GM03348 (cell line): ENCODE data around the gene TRERF1.

ENCODE experiments used
- DNase-seq: peaks from one replicate; pipeline ENCODE4 v3.0.0; 2012; ENCODE audit warnings: low spot score

The TRERF1 gene

DNA sequence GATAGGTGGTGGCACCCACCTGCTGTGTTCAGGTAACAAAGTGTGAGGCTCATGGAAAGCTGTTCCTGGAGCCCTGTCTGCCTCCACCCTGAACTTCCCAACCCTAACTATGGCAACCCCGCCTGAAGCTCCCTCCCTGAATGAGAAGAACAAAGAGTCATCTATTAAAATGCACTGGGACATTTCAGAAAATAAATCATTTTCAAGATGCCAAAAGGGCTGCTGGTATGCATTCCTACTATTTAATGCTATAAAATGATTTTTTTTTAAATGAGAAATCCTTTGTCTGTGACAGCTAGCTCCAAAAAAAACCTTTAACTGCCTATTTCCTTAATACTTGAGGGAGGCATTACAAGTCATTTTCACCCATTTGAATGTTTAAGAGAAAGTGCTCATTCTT, 149.7 kb downstream of the TRERF1 start:
- no peak for DNase-seq

DNA sequence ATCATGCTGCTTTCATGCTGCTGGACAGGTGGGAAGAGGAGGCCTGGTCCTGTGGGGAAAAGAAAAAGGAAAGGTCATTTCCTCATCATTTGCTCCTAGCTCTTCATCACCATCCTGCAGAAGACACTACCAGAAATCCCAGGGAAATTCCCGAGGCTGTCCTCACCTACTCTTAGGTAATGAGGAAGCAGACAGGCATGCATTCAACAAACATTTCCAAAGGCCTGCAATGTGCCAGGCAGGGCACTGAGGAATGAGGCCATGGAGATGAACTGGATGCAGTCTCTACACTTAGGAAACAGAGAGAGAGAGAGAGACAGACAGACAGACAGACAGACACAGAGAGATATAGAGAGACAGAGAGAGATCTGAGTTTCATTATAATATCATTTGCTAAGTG, 151.0 kb downstream of the TRERF1 start:
- DNase-seq, result no peak

DNA sequence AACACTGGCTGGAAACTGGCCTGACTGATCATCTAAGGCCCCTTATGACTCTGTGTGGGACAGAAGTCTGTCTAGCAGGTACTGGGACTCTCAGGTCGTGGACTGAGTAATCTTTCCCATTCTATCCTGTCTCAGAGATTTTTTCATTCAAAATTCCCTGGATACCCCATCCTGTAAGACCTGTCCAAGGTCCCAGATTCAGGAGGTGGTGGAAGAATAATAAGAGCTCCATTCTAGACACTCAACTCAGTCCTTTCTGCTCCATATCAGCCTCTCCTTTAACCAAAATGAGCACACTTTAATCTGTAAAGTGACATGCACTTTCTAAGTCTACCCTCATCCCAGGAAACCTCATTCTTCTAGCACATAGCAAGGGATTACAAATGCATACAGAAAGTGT, 151.5 kb downstream of the TRERF1 start:
- DNase-seq, result no peak

DNA sequence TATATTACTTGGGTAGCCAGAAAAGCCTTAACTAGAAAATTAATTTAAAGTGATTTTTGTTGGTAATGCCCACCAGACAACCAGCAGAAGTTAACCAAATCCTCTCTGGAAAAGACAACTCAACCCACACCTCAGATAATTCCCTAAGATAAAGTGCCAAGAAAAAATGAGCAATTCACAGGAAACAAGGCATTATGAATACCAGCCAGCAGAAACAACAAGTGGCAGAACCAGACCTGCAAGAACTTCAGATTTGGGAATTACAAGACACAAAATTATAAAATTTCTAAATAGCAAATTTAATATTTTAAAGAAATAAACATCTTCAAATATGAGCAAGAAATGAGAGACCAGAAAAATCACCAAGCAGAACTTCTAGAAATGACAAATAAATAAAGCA, 154.1 kb downstream of the TRERF1 start:
- DNase-seq, result no peak

DNA sequence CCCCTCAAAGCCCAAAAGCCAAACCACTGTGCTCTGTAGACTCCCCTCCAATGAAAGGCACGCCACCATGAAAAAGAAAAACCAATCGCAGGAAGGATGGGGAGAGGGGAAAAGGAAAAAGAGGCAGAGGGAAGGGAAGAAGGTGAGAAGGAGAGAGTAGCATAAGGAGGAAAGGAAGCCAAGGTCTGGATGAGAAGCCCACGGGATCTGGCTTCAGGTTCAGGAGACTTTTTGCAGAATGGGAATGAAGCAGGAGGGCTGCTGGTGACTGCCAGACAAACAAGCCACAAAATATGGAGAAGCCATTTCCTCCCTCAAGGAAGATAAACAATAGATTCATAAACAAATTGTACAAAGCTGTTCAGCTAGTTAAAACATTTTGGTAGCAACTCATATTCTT, 155.1 kb downstream of the TRERF1 start:
- DNase-seq, result no peak

DNA sequence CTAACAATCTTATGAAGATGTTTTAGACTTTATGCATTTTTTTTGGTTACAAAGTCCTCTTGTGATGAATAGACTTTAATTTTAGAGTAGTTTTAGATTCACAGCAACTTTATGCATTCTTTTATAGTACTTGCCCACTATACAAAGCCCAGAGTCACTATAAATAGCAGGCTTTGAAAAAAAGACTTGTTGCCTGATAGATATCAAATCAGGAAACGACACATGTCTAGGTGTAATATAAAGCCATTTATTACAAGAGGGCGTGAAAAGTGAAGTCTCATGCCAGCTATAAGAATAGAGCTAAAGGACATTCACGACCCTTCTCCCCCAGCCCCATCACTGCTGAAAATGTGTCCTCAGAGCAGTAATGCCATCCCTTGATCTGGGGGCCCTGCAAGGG, 156.0 kb downstream of the TRERF1 start:
- no peak for DNase-seq

DNA sequence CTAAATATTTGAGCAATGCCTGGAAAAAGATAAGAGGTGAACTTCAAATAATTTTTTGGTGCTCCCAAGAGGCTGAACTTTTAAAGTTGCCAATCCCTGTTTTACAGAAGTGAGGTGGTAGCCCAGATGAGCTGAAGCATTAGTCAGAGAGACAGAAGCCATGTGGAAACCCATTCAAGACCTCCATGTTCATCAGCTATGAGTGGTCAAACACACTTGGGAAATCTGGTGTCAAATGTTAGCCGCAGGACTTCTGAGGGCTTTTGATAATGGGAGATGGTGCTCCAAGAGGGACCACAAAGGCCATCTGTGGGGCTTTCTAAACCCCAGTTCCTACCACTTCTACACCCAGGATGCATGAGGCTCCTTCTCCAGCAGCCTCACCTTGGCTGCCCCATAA, 156.5 kb downstream of the TRERF1 start:
- no peak for DNase-seq

DNA sequence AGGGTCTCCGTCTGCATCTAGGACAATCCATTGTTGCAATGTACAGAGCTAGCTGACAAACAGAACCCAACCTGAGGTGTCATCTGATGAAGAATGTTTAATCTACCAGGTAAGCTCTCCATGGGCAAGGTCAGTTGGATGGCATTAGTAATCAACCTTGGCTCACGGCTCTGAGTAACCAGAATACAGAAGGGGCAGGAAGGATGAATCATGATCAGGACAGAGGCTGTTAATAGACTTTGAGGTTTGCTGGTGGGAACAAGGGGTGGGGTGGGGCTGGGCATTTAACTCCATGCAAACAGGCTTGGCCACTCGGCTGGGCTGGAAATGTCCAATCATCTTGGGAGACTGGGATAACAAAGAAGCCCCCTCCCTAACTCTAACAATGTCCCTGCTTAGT, 157.0 kb downstream of the TRERF1 start:
- peak; percentile 61 for DNase-seq

DNA sequence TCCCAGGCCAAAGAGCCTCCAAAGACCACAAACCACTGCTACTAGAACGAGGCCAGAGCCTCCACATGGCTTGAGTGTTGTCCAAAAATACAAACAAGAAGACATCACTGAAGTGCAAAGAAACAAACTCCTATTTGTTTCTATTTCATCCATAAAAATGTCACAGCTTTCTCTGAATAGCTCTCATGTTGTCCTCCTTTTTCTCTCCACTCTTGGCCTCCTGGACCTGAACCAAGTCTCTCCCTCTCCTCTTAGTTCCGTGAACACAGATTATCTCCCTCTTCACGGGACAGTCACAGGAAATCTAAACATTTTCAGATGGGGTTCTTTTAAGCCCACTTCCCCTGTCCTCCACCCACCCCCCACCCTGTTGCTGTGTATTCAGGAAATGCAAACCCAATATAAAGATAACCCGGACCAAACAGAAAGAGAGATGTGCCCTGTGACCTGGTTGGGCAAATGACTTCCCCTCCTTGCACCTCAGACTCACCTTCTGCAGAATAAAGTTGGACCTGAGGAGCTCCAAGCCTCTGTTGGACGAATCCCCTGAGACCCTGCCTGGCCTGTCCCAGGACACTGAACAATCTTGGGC, 158.2 kb downstream of the TRERF1 start:
- no peak for DNase-seq

DNA sequence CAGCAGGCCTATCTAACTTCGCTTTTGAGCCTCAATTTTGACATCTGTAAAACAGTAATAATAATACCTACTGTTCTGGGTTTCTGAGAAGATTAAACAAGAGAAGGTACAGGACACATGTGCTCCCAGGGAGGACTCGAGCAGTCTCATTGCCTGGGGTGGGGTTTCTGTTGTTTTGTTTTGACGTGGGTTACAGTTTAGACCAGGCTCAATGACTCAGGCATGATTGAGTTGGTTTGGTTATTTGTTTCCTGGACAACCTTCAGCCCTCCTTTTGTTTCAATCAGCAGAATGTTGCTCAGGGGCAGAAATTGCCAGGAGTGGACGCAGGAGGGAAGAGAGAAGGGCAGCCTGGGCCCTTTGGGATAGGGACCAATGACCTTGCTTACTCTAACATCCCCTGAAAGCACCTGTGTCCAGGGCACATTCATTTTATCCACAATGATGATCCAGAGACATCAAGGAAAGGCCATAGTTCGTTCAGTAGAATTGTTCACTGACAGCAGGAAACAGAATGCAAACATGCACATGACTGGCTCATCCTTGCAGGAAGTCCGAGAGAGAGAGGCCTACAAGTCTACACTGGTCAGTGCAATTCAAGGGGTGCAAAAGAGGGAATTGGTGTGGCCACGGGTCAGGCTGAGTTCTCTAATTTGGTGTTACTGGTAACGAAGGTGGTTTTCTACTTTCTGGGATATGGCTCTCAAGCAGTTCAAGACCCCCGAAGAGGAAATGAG, 159.6 kb downstream of the TRERF1 start:
- peak; percentile 40 for DNase-seq

DNA sequence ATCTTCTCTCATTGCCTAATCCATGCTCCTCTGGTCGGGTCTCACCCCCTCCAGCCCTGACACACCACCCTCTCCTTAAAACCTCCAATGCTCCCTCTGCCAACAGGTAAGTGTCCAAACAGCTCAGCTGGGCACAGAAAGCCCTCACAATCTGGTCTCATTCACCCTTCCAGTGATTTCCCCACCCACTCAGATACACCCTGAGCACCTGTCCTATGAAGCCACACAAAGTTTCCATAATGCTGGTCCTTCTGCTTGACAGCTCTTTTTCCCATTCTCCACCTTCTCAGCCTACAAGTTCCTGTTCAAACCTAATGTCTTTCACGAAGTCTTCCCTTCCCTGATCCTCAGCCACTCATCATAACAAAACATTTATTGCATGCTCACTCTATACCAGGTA, 164.0 kb downstream of the TRERF1 start:
- no peak for DNase-seq

DNA sequence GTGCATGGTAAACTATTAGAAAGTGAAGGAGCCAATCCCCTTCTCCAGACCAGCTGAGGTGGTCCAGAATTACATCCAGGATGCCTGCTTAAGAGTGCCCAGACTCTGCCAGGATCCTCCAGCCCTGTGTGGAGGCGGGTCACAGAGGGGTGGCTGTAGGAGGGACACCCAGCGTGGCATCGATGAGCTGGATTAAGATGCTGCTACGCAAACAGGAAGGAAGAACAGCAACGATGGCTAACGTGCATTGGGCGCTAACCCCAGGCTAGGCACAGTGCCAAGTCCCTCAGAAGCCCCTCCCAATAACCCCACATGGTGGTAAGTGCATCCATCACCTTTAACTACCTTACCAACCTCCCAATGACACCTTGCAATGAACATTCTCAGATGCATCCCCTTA, 170.2 kb downstream of the TRERF1 start:
- no peak for DNase-seq

DNA sequence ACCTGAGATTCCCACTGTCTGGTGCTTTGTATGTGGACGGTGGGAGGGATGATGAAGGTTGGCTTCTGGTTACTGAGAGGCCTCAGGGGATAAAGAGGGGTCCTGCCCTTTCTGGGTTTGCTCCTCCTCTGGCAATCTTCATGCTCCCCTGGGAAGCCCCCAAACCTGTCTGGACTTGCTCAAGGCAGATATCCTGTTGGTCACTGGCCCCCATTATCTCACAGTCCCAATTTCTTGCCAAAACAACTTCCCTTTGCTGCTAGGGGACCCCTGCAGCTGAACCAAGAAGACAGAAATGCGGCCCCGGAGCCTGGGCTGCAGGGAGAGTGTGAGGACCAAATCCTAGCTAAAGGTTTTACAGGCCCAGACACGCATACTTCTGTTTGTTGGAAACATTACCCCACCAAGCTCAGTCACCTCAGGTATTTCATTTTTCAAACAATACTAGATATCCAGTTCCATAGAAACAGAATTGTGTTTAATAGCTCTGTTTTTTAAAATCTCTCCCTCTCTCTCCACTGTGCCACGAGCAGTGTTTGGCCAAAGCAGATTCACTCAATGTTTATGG, 170.7 kb downstream of the TRERF1 start:
- no peak for DNase-seq

DNA sequence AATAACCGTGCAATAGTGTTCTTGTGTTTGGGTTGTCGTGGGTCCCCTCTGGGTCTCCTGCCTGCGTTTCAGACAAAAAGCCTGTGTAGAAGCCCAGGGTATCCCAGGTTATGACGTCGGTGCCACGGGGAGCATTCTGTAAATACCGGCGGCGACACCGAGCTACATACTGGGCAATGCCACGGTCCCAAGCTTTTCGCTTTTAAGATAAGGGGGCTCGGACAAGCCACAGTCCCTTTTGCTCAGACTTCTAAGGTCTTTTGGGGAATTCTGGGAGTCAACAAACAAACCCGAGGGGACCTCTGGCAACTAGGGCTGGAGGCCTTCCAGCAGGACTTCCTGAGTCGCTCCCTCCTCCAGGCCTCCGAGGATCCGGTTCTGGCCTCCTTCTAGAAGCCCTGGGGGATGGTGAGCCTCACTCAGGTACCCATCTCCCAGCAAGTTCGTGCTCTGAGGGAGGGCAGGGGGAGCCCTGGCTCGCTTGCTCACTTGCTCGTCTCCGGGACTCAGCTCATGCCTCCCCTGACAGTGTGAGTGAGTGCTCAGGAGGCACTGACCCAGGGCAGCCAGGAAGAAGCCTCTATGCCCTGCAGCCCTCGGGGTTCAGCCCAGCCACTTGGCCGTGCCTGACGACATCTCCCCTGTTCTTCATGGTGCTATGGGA, 171.6 kb downstream of the TRERF1 start:
- DNase-seq, result peak; percentile 24

DNA sequence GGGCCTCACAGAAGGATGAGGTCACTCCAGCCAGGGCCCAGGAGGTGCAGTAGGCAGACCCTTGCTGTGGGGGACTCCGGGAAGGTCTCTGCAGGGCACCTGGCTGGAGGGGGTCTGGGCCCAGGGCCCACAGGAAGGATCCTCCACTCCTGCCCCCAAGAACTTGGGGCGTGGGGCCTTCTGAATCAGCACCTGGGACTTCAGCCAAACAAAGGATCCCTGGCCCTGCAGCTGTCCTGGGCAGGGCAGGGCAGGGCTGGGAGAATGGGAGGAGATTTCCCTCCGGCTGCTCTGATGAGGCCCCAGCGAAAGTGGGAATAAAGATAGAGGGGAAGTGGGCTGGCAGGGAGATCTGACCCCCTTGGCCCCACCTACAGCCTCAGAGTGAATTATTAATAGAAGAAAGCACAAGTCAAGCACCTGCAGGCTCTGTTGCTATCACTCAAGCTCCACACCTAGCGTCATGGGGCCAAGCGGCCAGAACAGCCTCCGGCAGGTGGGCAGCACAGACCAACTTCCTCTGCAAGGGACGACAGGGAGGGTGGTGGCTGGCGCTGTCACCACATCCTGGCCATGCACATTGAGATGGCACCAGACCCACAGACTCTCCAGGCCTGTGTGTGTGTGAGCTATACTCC, 172.5 kb downstream of the TRERF1 start:
- DNase-seq, result peak; percentile 79

DNA sequence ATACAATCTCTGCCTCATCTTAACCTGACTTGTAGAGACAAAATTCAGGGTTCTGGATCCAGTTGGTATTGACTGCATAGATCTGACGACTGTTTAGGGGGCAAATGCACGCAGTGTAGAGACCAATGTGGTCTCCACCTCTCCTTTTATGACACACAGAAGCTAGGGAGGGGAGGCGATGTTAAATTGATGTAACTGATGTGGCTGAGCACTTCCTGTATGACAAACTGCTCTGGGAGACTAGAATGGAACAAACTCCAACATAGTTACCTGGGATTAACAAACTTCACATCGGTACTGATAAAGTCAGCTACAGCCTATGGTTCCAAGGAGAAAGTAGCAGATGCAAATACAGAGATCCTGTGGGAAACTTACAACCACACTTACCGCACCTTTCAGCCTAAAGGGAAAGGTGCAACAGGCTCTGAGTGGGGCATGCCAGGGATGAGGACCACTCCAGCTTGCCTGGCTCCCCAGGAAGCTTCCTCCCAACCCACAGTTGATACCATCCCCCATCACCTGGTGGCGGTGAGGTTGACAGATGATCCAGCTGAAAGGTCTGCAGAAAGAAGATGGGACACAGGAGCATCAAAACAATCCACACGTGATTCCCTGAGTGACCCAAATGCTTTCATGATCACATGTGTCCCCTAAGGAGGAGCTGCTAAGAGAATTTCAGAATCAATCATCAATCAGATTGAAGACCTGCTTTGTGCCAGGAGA, 173.4 kb downstream of the TRERF1 start:
- DNase-seq, result no peak

DNA sequence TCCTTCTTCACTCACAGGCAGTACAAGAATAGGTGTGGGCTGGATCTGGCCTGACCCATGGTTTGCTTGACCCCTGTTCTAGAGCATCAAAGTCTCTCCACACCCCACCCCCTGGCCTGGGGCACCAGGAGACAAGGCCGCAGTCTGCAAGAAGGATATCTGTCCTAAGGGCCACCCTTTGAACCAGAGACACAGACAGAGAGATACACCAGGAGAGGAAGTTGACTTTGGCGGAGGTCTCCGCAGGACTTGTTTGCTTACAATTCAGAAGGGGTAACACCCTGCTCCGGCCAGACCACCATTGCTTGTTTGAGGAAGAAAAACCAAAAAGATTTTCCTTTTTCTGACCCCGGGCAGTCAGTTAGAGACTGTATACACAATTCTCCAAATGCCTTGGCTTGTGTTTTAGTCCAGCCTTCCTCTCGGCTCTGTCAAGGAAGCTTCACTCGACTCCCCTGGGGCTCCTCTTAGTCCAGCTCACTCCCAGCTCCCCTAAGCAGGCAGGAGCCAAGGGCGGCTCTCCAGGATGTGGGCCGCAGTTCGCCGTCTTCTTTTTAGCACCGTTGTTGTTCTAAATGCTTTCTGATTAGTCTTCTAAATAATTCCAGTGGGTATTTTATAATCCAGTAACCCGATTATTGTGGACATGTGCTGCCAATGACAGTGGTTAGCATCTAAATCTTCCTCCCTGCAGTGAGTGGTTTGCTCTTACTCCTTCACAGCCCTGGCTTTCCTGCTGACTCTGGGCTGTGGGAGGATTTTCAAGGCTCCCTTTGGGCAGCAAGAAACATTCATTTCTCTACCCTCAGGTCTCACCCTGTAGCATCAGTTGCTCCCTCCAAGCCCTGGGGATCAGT, 175.5 kb downstream of the TRERF1 start:
- DNase-seq, result peak; percentile 61

DNA sequence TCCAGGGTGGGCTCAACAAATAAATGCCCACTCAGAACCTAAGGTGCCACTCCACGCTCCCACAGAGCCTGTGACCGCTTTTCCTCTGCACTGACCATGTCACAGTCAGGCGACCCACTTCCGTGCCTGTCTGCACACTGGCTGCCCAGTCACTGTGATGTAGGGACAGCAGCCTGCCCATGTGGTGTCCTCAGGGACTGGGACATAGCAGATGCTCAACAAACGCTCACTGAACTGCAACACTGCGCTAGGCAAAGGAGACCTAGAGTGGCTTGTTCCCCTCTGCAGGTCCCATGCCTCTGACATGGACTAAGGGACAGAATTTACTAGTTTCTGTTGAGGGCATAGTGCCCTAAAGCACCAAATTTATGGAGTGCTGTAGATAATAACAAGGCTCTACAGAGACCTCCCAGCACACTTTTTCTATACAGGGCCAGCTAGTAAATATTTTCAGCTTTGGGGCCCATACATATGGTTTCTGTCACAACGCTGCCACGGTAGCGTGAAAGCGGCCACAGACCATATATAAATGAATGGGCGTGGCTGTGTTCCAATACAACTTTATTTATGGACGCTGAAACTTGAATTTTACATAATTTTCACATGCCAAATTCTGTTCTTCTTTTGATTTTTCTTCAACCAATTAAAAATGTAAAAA, 176.2 kb downstream of the TRERF1 start:
- no peak for DNase-seq

DNA sequence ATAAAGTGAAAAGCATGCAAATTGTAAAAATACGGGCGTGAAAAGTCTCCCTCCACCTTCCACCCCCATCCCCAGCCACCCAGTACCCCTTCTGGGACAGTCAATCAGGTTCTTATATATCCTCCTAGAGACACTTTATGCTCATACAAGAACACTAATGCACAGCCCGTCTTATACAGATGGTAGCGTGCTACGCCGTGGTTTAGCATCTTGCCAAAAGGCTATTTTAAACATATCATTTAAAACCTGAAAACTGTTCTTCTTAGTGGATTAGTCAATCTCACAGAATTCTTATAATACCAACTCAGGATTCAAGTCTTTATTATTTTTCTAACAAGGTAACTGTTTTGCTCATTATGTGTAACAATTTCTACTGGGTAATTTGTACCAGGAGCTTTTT, 176.8 kb downstream of the TRERF1 start:
- no peak for DNase-seq
